HG02970 (cell line): ENCODE measurements around the gene OR2H1.
"Not testable (repeated sequence)": the region's sequence is repeated elsewhere in the genome, so short reads cannot be mapped to it uniquely, and the experiment has no call there.

ENCODE experiments used
- ATAC-seq: cut with Tn5 transposase; IDR thresholded peaks from one replicate; pipeline ENCODE4 v1.9.1; 2021; ENCODE audit warnings: mild to moderate bottlenecking, moderate library complexity, moderate number of reproducible peaks; ENCODE audit not compliant: unreplicated experiment, low FRiP score

OR2H1 gene

GRCh38 chr6:29456971-29457370, at the start of gene OR2H1, which contains the start of gene OR11A1:
Gene OR2H1, plus strand, starts transcription at chr6:29457155. Its CDS starts 4,615 bp downstream, at chr6:29461770.
Gene OR11A1, minus strand, starts transcription at chr6:29457071. Its CDS starts 29,430 bp downstream, at chr6:29427641.
- no peak for ATAC-seq

GRCh38 chr6:29414588-29414987, 42.4 kb upstream of the OR2H1 start, which contains the start of gene OR12D1:
Gene OR12D1, plus strand, starts transcription at chr6:29414928.
- no peak for ATAC-seq

- no peak for ATAC-seq
Measured at GRCh38 chr6:29419516-29419915, 37.4 kb upstream of the OR2H1 start.

- no peak for ATAC-seq
Measured at GRCh38 chr6:29424168-29424567, 32.8 kb upstream of the OR2H1 start.

- ATAC-seq = no peak
Measured at GRCh38 chr6:29424575-29424974, 32.4 kb upstream of the OR2H1 start.

- no peak for ATAC-seq
Measured at GRCh38 chr6:29425075-29425474, 31.9 kb upstream of the OR2H1 start.

- no peak for ATAC-seq
Measured at GRCh38 chr6:29426654-29427053, 30.3 kb upstream of the OR2H1 start.

- not testable (repeated sequence) for ATAC-seq
Measured at GRCh38 chr6:29436730-29437129, 20.2 kb upstream of the OR2H1 start.

- no peak for ATAC-seq
Measured at GRCh38 chr6:29439006-29439405, 17.9 kb upstream of the OR2H1 start, which contains the start of gene OR10C1. Gene OR10C1, plus strand, starts transcription at chr6:29439306. Its CDS starts 710 bp downstream, at chr6:29440016.

GRCh38 chr6:29442719-29443118, 14.2 kb upstream of the OR2H1 start:
- ATAC-seq = no peak

GRCh38 chr6:29444031-29444430, 12.9 kb upstream of the OR2H1 start:
- ATAC-seq = not testable (repeated sequence)

GRCh38 chr6:29447670-29448069, 9.3 kb upstream of the OR2H1 start:
- no peak for ATAC-seq

- no peak for ATAC-seq
Measured at GRCh38 chr6:29451471-29452193, 5.3 kb upstream of the OR2H1 start.

- no peak for ATAC-seq
Measured at GRCh38 chr6:29461021-29461814, 4.3 kb downstream of the OR2H1 start.

GRCh38 chr6:29462022-29462421, 5.1 kb downstream of the OR2H1 start:
- no peak for ATAC-seq

GRCh38 chr6:29465279-29465678, 8.3 kb downstream of the OR2H1 start:
- ATAC-seq = no peak

- no peak for ATAC-seq
Measured at GRCh38 chr6:29465801-29466200, 8.8 kb downstream of the OR2H1 start.

- ATAC-seq = no peak
Measured at GRCh38 chr6:29466241-29466640, 9.3 kb downstream of the OR2H1 start.

GRCh38 chr6:29474996-29475395, 18.0 kb downstream of the OR2H1 start:
- no peak for ATAC-seq

GRCh38 chr6:29477923-29478450, 21.0 kb downstream of the OR2H1 start:
- ATAC-seq = no peak

GRCh38 chr6:29478740-29479139, 21.8 kb downstream of the OR2H1 start:
- ATAC-seq = no peak
